Measurements from ENCODE around the gene LHPP.
"Not testable (repeated sequence)": the region's sequence is repeated elsewhere in the genome, so short reads cannot be mapped to it uniquely, and the experiment has no call there.

LHPP gene

DNA sequence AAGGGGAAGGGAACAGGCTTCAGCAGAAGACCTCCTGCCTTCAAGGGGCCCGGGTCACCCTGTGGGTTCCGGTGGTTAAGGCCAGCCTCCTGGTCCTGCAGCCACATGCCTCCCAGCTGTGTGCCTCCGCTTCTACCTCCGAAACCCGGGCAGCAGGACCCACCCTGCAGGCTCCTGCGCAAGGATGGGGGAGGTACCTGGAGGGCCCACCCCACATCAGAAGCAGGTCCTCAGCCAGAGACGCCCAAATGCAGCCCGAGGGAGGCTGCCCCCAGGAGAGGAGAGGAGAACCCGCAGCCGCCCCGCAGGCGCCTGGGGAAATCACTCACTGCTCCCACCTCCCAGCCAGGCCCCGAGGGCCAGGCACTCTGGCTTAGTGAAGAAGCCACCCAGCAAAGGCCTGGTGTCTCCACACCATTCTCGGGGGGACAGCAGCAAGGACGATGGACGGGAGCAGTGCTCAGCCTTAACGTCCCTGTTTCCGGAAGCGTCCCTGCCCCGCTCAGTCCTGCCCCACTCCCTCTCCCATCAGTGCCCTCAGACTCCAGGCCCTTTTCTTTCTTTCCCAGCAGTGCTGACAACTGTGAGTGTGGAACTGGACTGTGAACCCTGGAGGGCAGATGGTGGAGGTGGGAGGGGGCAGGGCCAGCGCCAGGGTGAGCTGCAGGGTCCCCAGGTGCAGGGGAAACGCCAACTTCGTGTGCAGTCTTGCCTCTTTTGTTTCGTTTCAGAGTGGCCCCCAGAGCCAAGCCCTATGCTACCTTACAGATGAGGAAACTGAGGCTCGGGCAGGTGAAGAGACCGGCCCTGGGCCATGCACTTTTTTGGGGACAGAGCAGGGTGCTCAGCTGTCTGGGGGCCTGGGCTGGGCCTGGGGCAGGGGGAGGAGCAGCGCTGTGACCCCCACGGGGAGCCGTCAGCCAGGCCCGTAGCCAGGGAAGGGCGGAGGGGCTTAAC is 144.5 kb downstream of the LHPP start:
- H3K27me3 Mint-ChIP-seq = no peaks in the 10 kb centered on the region
- no peak overlapping the region for H3K4me3 Mint-ChIP-seq
- no peaks in the 10 kb centered on the region for H3K9me3 Mint-ChIP-seq
- peak overlapping the region; percentile 49 to 75 for H3K27ac Mint-ChIP-seq
- peaks cover 11 to 13% of the 10 kb centered on the region in 2 donors for H3K4me1 Mint-ChIP-seq (ENCODE audit: low read depth in 2 of 2)
- no peak for ATAC-seq (replicated peaks)
- no peak for DNase-seq
- H3K36me3 Mint-ChIP-seq (ENCODE audit: insufficient read depth) = peaks cover 30% of the 10 kb centered on the region

DNA sequence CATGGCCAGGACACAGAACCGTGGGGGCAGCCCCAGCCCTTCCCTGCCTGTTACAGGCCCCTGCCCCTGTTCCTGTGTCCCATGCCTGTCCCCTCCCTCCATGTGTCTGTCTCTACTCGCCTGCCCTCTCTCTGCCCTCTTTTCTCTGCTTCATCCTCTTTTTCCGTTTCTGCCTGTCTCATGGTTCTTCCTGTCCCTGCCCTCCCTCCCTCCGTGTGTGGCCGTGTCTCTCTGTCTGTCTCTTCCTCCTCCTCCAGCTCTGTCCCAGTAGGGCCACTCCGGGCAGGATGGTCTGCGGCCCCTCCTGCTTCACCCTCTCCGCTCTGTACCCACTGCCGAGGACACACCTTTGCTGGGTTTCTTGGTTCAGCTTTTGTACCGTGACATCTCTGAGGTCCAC is 145.2 kb downstream of the LHPP start:
- H3K4me3 Mint-ChIP-seq = no peak overlapping the region
- peaks cover 30% of the 10 kb centered on the region for H3K36me3 Mint-ChIP-seq (ENCODE audit: insufficient read depth)
- no peaks in the 10 kb centered on the region for H3K27me3 Mint-ChIP-seq
- DNase-seq = no peak
- peak overlapping the region; percentile 29 to 49 for H3K27ac Mint-ChIP-seq
- no peaks in the 10 kb centered on the region for H3K9me3 Mint-ChIP-seq
- H3K4me1 Mint-ChIP-seq (ENCODE audit: low read depth in 2 of 2) = peaks cover 15 to 20% of the 10 kb centered on the region in 2 donors
- ATAC-seq (replicated peaks) = no peak

DNA sequence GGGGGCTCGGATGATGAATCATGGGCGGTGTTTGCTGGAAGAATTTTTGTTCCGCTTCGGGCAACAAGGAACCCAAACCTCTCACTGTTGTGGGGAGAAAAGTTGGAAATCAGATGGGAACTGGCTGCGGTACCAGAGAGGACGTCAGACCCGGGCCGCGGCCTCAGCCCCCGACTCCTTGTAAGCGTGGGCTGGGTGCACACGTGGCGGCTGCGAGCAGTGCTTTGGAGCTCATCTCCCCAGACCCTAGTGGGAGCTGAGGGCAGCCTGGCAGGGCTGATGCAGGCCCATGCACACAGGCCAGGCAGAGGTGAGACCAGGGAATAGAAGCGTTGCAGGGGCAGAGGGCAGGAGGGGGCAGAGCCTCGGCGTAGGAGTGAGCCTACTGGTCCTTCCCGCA is 146.1 kb downstream of the LHPP start:
- peak overlapping the region in 1 of 2 donors; percentile 72 for H3K27ac Mint-ChIP-seq

DNA sequence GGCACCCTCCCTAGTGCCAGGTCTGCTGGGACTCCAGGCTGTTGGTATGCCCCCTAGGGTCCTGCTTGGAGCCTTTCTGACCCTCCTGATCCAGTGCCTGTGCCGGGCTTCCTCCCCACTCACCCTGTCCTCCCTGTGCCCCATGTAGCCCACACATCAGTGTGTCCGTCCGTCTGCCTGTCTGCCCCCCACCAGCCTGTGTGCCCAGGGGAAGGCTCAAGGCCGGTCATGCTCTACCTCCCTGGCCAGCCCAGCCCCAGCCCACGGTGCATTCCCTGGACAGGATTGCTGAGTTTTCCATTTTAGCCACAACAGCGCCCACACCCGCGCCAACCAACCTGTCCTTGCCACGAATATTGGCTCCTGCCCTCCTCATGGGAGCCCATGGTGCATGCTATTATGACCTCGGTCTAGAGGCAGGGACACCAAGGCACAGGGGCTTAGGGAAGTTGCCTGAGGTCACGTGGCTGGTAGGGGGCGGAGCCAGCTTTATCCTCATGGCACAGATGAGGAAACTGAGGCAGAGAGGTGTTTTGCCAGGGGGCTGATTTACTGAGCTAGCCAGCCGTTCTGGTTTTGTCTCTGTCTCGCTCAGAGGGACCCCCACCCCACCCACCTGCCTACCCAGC is 146.6 kb downstream of the LHPP start:
- Mint-ChIP-seq H3K9me3 (no peaks in the 10 kb centered on the region), H3K36me3 (ENCODE audit: insufficient read depth) (peaks cover 34% of the 10 kb centered on the region), H3K27me3 (no peaks in the 10 kb centered on the region), H3K27ac (no peak overlapping the region), H3K4me1 (ENCODE audit: low read depth in 2 of 2) (peaks cover 24 to 32% of the 10 kb centered on the region in 2 donors), H3K4me3 (no peak overlapping the region)
- ATAC-seq (replicated peaks) (no peak), DNase-seq (no peak)

More for the DNA sequence above, 146.1 kb downstream of the LHPP start:
- Mint-ChIP-seq H3K4me1 (ENCODE audit: low read depth in 2 of 2) (peaks cover 22 to 29% of the 10 kb centered on the region in 2 donors), H3K4me3 (no peak overlapping the region), H3K36me3 (ENCODE audit: insufficient read depth) (peaks cover 35% of the 10 kb centered on the region), H3K27me3 (no peaks in the 10 kb centered on the region), H3K9me3 (no peaks in the 10 kb centered on the region)
- DNase-seq (no peak), ATAC-seq (replicated peaks) (no peak)

DNA sequence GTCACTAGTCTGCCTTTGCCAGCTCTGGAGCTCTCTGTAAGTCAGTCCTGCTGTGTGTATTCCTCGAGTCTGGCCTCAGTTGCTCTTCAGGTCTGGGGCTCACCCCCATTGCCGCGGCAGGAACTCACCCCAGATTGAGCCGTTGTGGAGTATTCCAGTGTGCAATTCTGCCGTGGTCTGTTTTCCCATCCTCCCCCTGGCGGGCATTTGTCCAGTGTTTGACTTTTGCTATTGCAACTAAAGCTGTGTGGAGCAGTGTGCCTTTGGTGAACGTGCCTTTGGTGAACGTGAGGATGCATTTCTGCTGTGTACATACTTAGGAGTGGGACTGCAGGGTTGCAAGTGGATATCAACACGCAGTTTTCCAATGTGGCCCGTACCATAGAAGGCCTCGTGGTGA is 148.1 kb downstream of the LHPP start:
- H3K27ac Mint-ChIP-seq = peak overlapping the region in 1 of 2 donors; percentile 51
- DNase-seq (no peak), ATAC-seq (replicated peaks) (no peak)
- no peaks in the 10 kb centered on the region for H3K9me3 Mint-ChIP-seq
- H3K27me3 Mint-ChIP-seq = no peaks in the 10 kb centered on the region
- peaks cover 43% of the 10 kb centered on the region for H3K36me3 Mint-ChIP-seq (ENCODE audit: insufficient read depth)
- H3K4me3 Mint-ChIP-seq = no peak overlapping the region
- H3K4me1 Mint-ChIP-seq (ENCODE audit: low read depth in 2 of 2) = peaks cover 33 to 42% of the 10 kb centered on the region in 2 donors

DNA sequence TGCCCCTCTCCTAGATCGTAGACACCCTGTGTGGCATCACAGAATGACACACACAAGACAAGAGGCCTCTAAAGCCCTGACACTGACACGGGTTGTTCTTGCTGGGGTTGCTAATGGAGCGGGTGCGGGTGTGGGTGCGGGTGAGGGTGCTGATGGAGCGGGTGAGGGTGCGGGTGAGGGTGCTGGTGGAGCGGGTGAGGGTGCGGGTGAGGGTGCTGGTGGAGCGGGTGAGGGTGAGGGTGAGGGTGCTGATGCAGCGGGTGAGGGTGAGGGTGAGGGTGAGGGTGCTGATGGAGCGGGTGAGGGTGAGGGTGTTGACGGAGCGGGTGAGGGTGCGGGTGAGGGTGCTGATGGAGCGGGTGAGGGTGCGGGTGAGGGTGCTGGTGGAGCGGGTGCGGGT is 148.6 kb downstream of the LHPP start:
- Mint-ChIP-seq H3K4me1 (ENCODE audit: low read depth in 2 of 2) (peaks cover 36 to 46% of the 10 kb centered on the region in 2 donors), H3K36me3 (ENCODE audit: insufficient read depth) (peaks cover 46% of the 10 kb centered on the region), H3K27ac (peak overlapping the region in 1 of 2 donors; percentile 51)
- DNase-seq; H3K4me3 Mint-ChIP-seq; H3K9me3 Mint-ChIP-seq; ATAC-seq (replicated peaks); H3K27me3 Mint-ChIP-seq: not testable (repeated sequence)

DNA sequence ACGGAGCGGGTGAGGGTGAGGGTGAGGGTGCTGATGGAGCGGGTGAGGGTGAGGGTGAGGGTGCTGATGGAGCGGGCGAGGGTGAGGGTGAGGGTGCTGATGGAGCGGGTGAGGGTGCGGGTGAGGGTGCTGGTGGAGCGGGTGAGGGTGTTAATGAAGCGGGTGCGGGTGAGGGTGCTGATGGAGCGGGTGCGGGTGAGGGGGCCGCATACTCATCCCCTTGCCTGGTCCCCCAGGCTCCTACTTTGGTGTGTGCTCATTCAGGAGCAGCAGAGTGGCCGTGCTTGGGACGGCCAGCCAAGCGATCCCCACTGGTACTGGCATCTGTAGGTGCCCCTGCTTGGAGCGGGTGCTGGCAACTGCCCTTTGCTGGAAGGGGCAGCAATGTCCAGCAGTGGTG is 149.2 kb downstream of the LHPP start:
- DNase-seq; H3K27me3 Mint-ChIP-seq; ATAC-seq (replicated peaks); H3K9me3 Mint-ChIP-seq: not testable (repeated sequence)
- peak overlapping the region; percentile 74 to 76 for H3K4me3 Mint-ChIP-seq
- H3K27ac Mint-ChIP-seq = peak overlapping the region; percentile 94
- peaks cover 37 to 49% of the 10 kb centered on the region in 2 donors for H3K4me1 Mint-ChIP-seq (ENCODE audit: low read depth in 2 of 2)
- H3K36me3 Mint-ChIP-seq (ENCODE audit: insufficient read depth) = peaks cover 47% of the 10 kb centered on the region

DNA sequence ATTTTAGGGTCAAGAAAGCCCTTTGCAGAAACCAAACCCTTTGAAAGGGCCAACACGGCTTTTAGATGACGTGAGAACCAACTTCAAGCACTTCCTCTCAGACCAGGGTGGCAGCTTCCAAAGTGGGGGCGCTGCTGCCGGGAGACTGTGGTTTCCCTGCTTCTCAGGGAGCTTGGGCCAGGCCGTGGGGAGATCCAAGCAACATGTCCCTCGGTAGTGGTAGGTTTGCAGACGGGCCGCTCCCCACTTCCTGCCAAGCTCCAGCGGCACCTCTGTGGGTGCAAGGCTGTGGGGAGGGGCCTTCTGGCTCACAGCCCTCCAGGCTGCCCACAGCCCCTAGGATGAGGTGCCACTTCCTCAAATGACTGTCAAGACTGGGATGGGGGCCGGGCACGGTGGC is 150.1 kb downstream of the LHPP start:
- peak overlapping the region; percentile 74 to 76 for H3K4me3 Mint-ChIP-seq
- no peaks in the 10 kb centered on the region for H3K9me3 Mint-ChIP-seq
- H3K27me3 Mint-ChIP-seq = no peaks in the 10 kb centered on the region
- DNase-seq = peak; percentile 69 to 71 (median 70)
- H3K4me1 Mint-ChIP-seq (ENCODE audit: low read depth in 2 of 2) = peaks cover 45 to 57% of the 10 kb centered on the region in 2 donors
- H3K27ac Mint-ChIP-seq = peak overlapping the region; percentile 94
- ATAC-seq (replicated peaks) = peak; percentile 83
- peaks cover 55% of the 10 kb centered on the region for H3K36me3 Mint-ChIP-seq (ENCODE audit: insufficient read depth)

DNA sequence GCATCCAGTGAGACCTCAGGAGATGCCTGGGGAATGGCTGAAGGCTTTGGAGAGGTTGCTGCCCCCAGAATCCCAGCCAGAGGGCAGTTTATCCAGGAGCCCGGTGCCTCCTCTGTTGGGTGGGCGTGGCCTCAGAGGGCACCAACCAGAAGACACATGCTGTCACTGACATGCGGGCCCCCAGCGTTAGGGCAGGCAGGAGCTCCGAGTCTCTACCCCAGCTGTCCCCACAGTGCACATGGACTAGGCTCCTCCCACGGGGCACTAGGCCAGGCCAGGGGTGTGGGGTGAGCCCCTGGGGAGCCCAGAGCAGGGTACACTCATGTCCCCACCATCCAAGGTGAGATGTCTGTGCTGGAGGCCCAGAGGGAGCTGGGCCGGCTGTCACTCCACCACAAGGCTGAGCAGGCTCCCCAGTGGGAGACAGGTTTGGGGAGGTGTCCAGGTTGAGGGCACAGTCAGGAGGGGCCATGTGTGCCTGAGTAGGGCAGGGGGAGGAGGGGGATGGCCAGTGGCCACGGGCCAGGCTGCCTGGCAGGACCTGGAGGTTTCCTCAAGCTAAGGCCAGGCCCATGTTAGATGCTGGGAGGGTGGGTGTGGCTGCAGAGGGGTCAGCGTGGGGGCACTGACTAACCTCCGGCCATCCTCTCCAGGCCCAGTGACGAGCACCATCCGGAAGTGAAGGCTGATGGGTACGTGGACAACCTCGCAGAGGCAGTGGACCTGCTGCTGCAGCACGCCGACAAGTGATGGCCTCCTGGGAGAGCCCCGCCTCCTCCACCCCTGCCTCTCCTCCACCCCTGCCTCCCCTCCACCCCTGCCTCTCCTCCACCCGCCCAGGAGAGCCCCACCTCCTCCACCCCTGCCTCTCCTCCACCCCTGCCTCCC is 151.2 kb downstream of the LHPP start:
- Mint-ChIP-seq H3K27me3 (no peaks in the 10 kb centered on the region), H3K36me3 (ENCODE audit: insufficient read depth) (peaks cover 52% of the 10 kb centered on the region), H3K27ac (peak overlapping the region; percentile 94), H3K4me1 (ENCODE audit: low read depth in 2 of 2) (peaks cover 50 to 57% of the 10 kb centered on the region in 2 donors), H3K9me3 (no peaks in the 10 kb centered on the region), H3K4me3 (peak overlapping the region; percentile 74 to 76)
- ATAC-seq (replicated peaks) = peak; percentile 27
- peak in 1 of 3 experiments; percentile 28 for DNase-seq

DNA sequence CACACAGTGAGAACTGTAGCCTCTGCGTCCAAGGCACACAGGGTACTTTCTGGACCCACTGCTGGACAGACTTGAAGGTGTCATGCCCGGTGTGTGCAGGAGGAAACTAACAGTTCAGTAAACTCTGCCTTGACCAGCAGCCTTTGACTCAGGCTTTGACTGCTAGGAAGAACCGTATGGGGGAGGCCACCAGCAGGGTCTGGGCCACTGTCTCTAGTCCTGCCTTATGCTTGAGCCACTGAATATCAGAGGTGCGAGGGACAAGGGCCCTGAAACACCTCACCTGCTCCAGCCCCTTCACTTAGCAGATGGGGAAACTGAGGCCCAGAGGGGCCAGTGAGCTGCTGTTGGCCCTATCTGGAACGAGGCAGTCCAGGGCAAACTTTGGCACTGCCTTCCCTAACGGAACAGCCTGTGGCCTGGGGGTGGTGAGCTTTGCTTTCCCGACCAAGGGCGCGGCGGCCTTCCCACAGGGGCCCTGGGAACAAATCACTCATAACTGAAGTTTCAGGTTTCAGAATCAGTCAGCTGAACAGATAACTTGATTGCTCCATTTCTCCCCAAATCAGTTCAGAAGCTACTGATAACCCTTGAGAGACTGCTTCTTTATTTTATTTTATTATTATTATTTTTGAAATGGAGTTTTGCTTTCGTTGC is 152.5 kb downstream of the LHPP start:
- DNase-seq (no peak), ATAC-seq (replicated peaks) (no peak)
- H3K27ac Mint-ChIP-seq = peak overlapping the region; percentile 84 to 94
- H3K36me3 Mint-ChIP-seq (ENCODE audit: insufficient read depth) = peaks cover 56% of the 10 kb centered on the region
- no peaks in the 10 kb centered on the region for H3K9me3 Mint-ChIP-seq
- no peaks in the 10 kb centered on the region for H3K27me3 Mint-ChIP-seq
- peak overlapping the region; percentile 63 to 76 for H3K4me3 Mint-ChIP-seq
- H3K4me1 Mint-ChIP-seq (ENCODE audit: low read depth in 2 of 2) = peaks cover 60 to 67% of the 10 kb centered on the region in 2 donors

DNA sequence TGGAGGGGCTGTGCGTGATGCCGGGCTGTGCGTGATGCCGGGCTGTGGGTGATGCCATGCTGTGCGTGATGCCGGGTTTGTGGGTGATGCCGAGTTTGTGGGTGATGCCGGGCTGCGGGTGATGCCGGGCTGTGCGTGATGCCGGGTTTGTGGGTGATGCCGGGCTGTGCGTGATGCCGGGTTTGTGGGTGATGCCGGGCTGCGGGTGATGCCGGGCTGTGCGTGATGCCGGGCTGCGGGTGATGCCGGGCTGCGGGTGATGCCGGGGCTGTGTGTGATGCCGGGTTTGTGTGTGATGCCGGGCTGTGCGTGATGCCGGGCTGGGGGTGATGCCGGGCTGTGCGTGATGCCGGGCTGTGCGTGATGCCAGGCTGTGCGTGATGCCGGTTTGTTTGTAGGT is 153.6 kb downstream of the LHPP start:
- Mint-ChIP-seq H3K36me3 (ENCODE audit: insufficient read depth) (peaks cover 61% of the 10 kb centered on the region), H3K4me1 (ENCODE audit: low read depth in 2 of 2) (peaks cover 66 to 77% of the 10 kb centered on the region in 2 donors), H3K4me3 (peak overlapping the region; percentile 63 to 69), H3K27ac (peak overlapping the region; percentile 94), H3K9me3 (no peaks in the 10 kb centered on the region), H3K27me3 (no peaks in the 10 kb centered on the region)
- ATAC-seq (replicated peaks) (no peak), DNase-seq (no peak)

DNA sequence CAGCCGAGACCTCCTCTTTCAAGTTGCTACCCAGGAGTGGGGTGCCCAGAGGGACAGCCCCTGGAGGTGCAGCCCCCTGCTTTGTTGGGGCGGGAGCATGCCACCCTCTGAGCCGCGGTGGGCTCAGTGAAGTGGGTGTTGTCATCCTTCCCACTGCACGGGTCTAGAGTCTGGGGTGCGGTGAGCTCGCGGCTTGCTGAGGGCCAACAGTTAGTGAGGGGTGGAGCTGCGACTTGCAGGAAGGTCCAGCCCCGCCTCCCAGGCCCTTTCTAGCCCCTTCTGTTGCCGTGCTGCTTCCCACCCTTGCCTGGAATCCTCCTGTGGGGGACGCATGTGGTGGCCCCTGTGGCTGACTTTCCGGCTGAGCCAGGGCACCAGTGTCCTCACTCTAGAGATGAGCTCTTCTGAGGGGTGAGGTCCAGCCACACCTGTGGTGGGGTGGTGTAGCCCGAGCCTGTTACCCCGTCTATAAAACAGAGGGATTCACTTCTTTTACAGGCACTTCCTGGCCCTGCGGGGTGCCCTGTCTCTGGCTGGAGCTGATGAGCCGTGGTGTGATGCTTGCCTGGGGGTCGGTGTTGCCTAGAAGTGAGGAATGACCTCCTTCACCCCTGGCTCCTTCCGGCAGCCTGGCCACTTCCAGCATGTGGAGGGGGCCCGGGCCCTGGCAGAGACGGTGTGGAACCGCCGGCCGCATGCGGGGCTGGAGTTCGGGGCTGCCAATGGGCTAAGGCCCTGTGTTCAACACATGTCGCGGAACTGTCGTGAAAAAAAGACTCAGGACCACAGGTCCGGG is 154.6 kb downstream of the LHPP start:
- Mint-ChIP-seq H3K27me3 (no peaks in the 10 kb centered on the region), H3K4me3 (peak overlapping the region; percentile 69 to 70), H3K4me1 (ENCODE audit: low read depth in 2 of 2) (peaks cover 65 to 73% of the 10 kb centered on the region in 2 donors), H3K36me3 (ENCODE audit: insufficient read depth) (peaks cover 63% of the 10 kb centered on the region), H3K27ac (peak overlapping the region; percentile 94), H3K9me3 (no peaks in the 10 kb centered on the region)
- peak; percentile 38 to 49 (median 42) for DNase-seq
- peak; percentile 44 for ATAC-seq (replicated peaks)

Data from effector memory CD8-positive, alpha-beta T cell (primary cell).